ENCODE data around the gene RALGAPA2. TPM values are rescaled to one million over a fixed set of nuclear protein-coding genes. Genes with fewer than 3 reads are reported as not detected.

RALGAPA2 gene
- total RNA-seq, 1 experiment from 2014 or later, result 10.8 TPM

- RAD21 ChIA-PET (ENCODE audit: low non-redundant PET in 1 of 2, low total read pairs in 2 of 2, uncharacterized antibody in 2 of 2, unreplicated experiment in 2 of 2), result no interaction called here
- POLR2A ChIA-PET, result no interaction called here
Measured at GRCh38 chr20:20358801-20359200, 353.6 kb downstream of the RALGAPA2 start.

More at GRCh38 chr20:20358801-20359200, 353.6 kb downstream of the RALGAPA2 start:
- Histone ChIP-seq H3K4me1 (ENCODE audit: control insufficient read depth in 1 of 2, insufficient read depth in 2 of 2, low read length in 2 of 2) (no peaks in the 10 kb centered on the region), H3K4me2 (ENCODE audit: low read length) (no peak overlapping the region), H4K20me1 (ENCODE audit: insufficient read depth) (no peaks in the 10 kb centered on the region), H3K27ac (ENCODE audit: low read depth, low read length) (no peak overlapping the region), H3K9me2 (ENCODE audit: insufficient read depth) (no peaks in the 10 kb centered on the region), H3K79me2 (ENCODE audit: insufficient read depth, low read length) (no peaks in the 10 kb centered on the region), H3K4me3 (replicated peaks in 1 of 2; ENCODE audit: low read depth in 1 of 2, low read length in 2 of 2) (no peak overlapping the region), H2AFZ (ENCODE audit: low read depth, low read length, poor library complexity, severe bottlenecking) (no peak overlapping the region), H3K9ac (ENCODE audit: low read length) (no peak overlapping the region), H3K27me3 (ENCODE audit: insufficient read depth, low read length) (peaks cover 19% of the 10 kb centered on the region), H3K36me3 (ENCODE audit: control insufficient read depth in 1 of 2, insufficient read depth in 2 of 2, low read length in 2 of 2) (no peaks in the 10 kb centered on the region), H3K9me3 (ENCODE audit: control insufficient read depth in 1 of 2, insufficient read depth in 1 of 2, low read depth in 1 of 2, low read length in 2 of 2) (no peaks in the 10 kb centered on the region)
- CTCF ChIA-PET, result interaction anchor here (0.9 kb wide), 1 partner anchor 57 kb away, joined by 3 read pairs; no protein-coding TSS in a partner anchor
- ATAC-seq (no peak), DNase-seq (ENCODE audit: low read depth, low spot score) (no peak)
- TF ChIP-seq EZH2phosphoT487 (IDR thresholded peaks at IDR 0.05; ENCODE audit: borderline replicate concordance), result no peak
- no peak for TF ChIP-seq REST (IDR thresholded peaks at IDR 0.05; ENCODE audit: low read depth)
- no peak for TF ChIP-seq EGR1 (IDR thresholded peaks at IDR 0.05; ENCODE audit: low read depth)
- TF ChIP-seq ZBTB33 (IDR thresholded peaks at IDR 0.05; ENCODE audit: extremely low read depth, insufficient replicate concordance, low read length), result no peak
- TF ChIP-seq RAD21 (IDR thresholded peaks at IDR 0.05; ENCODE audit: low read depth), result no peak
- no peak for TF ChIP-seq TCF7L2 (IDR thresholded peaks at IDR 0.05; ENCODE audit: borderline replicate concordance, extremely low read depth, insufficient read depth, insufficient read length)
- TF ChIP-seq FOSL1 (IDR thresholded peaks at IDR 0.05; ENCODE audit: low read depth), result no peak
- TF ChIP-seq ZFX (IDR thresholded peaks at IDR 0.05), result no peak
- no peak for TF ChIP-seq MAX (IDR thresholded peaks at IDR 0.05)
- TF ChIP-seq ATF3 (IDR thresholded peaks at IDR 0.05), result no peak
- no peak for TF ChIP-seq JUND (IDR thresholded peaks at IDR 0.05)
- TF ChIP-seq SIN3A (IDR thresholded peaks at IDR 0.05; ENCODE audit: low read depth), result no peak
- intact Hi-C loops (cut with micrococcal nuclease), result no loop called here
- no TSS peak for BruUV-seq (replicated peaks)

All from HCT116 (cell line).